Measurements from ENCODE around the gene DLAT. TPM values are rescaled to one million over a fixed set of nuclear protein-coding genes. Genes with fewer than 3 reads are reported as not detected.

Gene DLAT
- total RNA-seq, 3 donors from 2014 or later, result 26.9 to 30.9 (median 27.5) TPM

GRCh38 chr11:112016088-112016764 lies 9.0 kb upstream of the DLAT start:
- H3K36me3 ChIP-seq, result peaks cover 9% of the 10 kb centered on the region
- H3K4me3 ChIP-seq, result no peak overlapping the region
- no peaks in the 10 kb centered on the region for H3K4me1 ChIP-seq
- H3K27ac ChIP-seq, result peak overlapping the region in 1 of 2 donors; percentile 63
- no peak for DNase-seq (ENCODE audit: low spot score in 2 of 2)
- intact Hi-C loops (cut with DNase I; ENCODE audit: low total_unique reads), result no loop called here
- H3K27me3 ChIP-seq, result no peaks in the 10 kb centered on the region
- H3K9me3 ChIP-seq, result no peaks in the 10 kb centered on the region
- TF ChIP-seq POLR2AphosphoS5 (IDR thresholded peaks at IDR 0.05), result no peak
- TF ChIP-seq POLR2A (IDR thresholded peaks at IDR 0.05), result no peak
- TF ChIP-seq CTCF (IDR thresholded peaks at IDR 0.05), result no peak

GRCh38 chr11:112016765-112017376 lies 8.3 kb upstream of the DLAT start:
- Histone ChIP-seq H3K9me3 (no peaks in the 10 kb centered on the region), H3K4me1 (no peaks in the 10 kb centered on the region), H3K36me3 (peaks cover 9% of the 10 kb centered on the region), H3K27ac (peak overlapping the region in 1 of 2 donors; percentile 63), H3K4me3 (no peak overlapping the region), H3K27me3 (no peaks in the 10 kb centered on the region)
- intact Hi-C loops (cut with DNase I; ENCODE audit: low total_unique reads), result no loop called here
- no peak for DNase-seq (ENCODE audit: low spot score in 2 of 2)
- TF ChIP-seq CTCF (IDR thresholded peaks at IDR 0.05), result no peak
- TF ChIP-seq POLR2AphosphoS5 (IDR thresholded peaks at IDR 0.05), result no peak
- no peak for TF ChIP-seq POLR2A (IDR thresholded peaks at IDR 0.05)

- Histone ChIP-seq H3K27ac (peak overlapping the region in 1 of 2 donors; percentile 57), H3K4me1 (no peaks in the 10 kb centered on the region), H3K36me3 (peaks cover 9% of the 10 kb centered on the region), H3K27me3 (no peaks in the 10 kb centered on the region), H3K9me3 (no peaks in the 10 kb centered on the region), H3K4me3 (no peak overlapping the region)
- TF ChIP-seq POLR2AphosphoS5 (IDR thresholded peaks at IDR 0.05), result no peak
- TF ChIP-seq POLR2A (IDR thresholded peaks at IDR 0.05), result no peak
- no peak for TF ChIP-seq CTCF (IDR thresholded peaks at IDR 0.05)
- no peak for DNase-seq (ENCODE audit: low spot score in 2 of 2)
- intact Hi-C loops (cut with DNase I; ENCODE audit: low total_unique reads), result no loop called here
Measured at GRCh38 chr11:112017538-112017937, 7.7 kb upstream of the DLAT start.

GRCh38 chr11:112019066-112019465 lies 6.1 kb upstream of the DLAT start:
- Histone ChIP-seq H3K36me3 (peaks cover 9% of the 10 kb centered on the region), H3K27ac (no peak overlapping the region)
- intact Hi-C loops (cut with DNase I; ENCODE audit: low total_unique reads), result no loop called here

More at GRCh38 chr11:112019066-112019465, 6.1 kb upstream of the DLAT start:
- Histone ChIP-seq H3K4me1 (no peaks in the 10 kb centered on the region), H3K4me3 (no peak overlapping the region), H3K9me3 (no peaks in the 10 kb centered on the region), H3K27me3 (no peaks in the 10 kb centered on the region)
- TF ChIP-seq CTCF (IDR thresholded peaks at IDR 0.05) (no peak), POLR2AphosphoS5 (IDR thresholded peaks at IDR 0.05) (no peak), POLR2A (IDR thresholded peaks at IDR 0.05) (no peak)
- no peak for DNase-seq (ENCODE audit: low spot score in 2 of 2)
